Kidney capillary endothelial cell (primary cell): ENCODE measurements around the gene SS18L1.

Experiments used
- DNase-seq: peaks from one replicate; pipeline ENCODE4 v3.0.0-alpha.2; 2018; ENCODE audit warnings: low spot score

SS18L1 gene

DNA sequence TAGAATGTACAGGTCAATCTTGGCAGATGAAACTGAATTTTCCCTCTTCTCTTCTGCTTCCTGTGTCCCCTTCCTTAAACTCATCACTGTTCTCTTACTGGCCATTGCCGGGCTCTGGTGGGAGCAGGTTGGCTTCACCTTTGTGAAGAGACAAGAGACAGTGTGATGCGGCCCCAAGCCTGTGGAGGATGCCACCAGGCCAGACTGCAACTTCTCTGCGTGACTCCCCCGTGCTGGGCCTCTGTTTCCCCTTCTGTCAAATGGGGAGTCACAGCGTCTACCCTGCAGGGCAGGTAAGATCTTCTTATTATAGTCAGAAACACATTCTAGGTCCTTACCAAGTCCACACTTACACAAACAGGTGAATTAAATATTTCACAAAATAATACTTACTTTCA is 23.2 kb upstream of the SS18L1 start:
- no peak for DNase-seq

DNA sequence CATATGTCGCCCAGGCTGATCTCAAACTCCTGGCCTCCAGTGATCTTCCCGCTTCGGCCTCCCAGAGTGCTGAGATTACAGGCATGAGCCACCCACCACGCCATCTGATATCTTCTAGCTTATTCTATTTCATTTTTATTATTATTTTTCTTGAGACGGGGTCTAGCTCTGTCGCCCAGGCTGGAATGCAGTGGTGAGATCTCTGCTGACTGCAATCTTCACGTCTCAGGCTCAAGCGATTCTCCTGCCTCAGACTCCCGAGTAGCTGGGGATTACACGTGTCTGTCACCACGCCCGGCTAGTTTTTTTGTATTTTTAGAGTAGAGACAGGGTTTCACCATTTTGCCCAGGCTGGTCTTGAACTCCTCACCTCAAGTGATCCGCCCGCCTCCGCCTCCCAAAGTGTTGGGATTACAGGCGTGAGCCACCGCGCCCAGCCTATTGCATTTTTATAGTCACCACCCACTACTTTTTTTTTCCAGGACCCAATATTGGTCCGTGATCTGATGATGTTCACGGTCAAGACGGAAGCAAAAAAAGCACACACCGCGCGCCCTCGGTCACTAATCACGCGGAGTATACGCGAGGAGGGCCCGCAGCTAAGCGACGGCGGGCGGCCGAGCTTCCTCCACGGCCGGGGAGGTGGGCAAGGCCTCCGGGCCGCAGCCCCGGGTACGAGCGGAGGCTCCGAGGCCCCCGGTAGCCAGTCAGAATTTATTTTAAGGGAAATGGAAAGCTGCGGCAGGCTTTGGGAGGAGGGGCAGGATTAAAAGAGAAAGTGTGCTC is 22.4 kb upstream of the SS18L1 start:
- no peak for DNase-seq

DNA sequence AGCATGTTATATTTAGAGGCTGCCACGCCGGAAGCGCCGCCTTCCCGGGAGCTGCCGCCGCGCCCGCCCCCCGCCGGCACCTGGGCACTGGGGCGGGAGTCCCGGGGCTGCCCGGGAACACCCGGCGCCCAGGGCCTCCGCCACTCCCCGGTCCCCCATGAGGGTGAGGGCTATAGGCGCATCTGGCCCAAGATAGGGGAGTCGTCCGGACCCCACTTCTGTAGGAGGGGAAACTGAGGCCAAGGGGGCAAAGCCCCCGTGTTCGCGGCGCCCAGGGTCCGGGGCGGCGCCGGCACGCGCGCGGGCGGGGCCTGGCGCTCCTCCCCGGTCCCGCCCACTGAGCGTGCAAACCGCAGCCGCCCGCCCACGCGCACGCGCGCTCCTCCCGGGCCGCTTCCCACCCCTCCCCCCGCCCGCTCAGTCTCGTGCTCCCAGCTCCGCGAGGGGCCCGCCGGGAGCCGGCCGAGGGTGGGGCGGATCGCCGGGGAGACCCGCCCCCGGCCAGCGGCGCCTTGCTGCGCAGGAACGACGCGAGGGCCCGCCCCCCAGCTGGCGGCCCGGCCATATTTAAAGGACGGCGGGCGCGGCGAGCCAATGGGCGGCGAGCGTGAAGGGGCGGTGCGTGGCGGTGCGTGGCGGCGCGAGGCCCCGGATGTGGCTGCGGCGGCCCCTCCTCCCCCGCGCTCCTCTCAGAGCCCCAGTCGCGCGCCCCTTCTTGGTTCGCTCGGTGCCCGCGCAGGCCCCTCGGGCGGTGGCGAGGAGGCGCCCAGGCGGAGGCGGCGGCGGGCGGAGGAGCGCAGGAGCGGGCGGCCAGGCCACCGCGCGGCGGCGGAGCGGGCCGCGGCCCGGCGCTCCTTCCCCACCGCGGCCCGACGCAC is 21.6 kb upstream of the SS18L1 start, which contains the start of gene LSM14B:
TSS of gene LSM14B (plus strand) at position 700 of the 878 bp plus-strand sequence. CDS start 192 bp downstream, outside the sequence.
- peak; percentile 94 for DNase-seq

DNA sequence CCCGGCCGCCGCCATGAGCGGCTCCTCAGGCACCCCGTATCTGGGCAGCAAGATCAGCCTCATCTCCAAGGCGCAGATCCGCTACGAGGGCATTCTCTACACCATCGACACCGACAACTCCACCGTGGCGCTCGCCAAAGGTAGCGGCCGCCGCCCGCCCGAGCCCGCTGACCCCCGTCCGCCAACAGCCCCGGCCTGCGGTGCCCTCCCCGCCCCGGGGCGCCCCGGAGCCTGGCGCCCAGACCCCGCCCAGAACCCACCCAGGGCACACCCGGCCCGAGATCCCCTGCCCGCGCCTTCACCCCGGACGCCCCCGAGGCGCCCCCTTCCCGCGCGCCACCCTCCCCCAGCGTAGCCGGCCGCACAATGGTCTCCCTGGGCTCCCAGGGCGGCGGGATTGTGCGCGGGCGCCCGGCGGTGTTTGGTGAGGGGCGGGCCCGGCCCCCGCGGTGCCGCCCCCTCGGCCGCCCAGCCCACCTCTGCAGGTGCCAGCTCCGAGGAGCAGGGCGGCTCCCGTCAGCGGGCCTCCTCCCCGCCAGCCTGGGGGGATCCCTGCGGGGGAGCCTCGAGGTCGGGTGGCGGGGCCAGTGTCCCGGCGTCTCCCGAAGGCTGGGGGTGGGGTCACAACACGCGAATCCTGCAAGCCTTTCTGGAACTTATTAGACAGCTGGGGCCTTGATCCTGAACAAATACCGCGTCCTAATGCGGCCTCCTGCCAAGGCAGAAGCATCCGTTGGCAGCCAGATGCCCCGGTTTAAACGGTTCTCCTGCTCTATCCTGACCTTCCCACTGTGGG is 20.7 kb upstream of the SS18L1 start:
- DNase-seq = no peak

- peak; percentile 26 for DNase-seq
These were observed 20.0 kb upstream of the SS18L1 start for GRCh38 chr20:62123450-62124118.

DNA sequence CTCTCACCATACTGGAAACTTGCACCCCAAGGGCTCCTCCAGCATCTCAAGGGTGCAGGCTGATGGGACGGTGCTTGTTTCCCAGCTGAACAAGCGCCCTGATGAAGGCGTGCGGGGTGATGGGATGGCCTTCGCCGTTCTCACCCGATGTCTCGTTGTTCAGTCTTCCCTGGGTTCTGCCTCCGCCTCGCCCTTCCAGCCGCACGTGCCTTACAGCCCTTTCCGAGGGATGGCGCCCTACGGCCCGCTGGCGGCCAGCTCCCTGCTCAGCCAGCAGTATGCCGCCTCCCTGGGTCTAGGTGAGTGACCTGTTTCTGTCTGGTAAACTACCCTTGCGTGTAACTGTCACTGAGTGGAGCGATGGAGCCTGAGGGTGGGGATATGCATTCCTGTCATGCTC is 17.4 kb upstream of the SS18L1 start:
- DNase-seq = no peak

GRCh38 chr20:62127799-62128198 is 15.8 kb upstream of the SS18L1 start:
- DNase-seq = no peak

- DNase-seq = no peak
These were observed 15.1 kb upstream of the SS18L1 start for GRCh38 chr20:62128502-62128901.

GRCh38 chr20:62129731-62130531 is 13.6 kb upstream of the SS18L1 start:
- DNase-seq = no peak

GRCh38 chr20:62131560-62132320 is 11.8 kb upstream of the SS18L1 start:
- DNase-seq = no peak

- DNase-seq = no peak
These were observed 11.1 kb upstream of the SS18L1 start for GRCh38 chr20:62132421-62132820.

- no peak for DNase-seq
These were observed 10.3 kb upstream of the SS18L1 start for GRCh38 chr20:62133051-62133845.

DNA sequence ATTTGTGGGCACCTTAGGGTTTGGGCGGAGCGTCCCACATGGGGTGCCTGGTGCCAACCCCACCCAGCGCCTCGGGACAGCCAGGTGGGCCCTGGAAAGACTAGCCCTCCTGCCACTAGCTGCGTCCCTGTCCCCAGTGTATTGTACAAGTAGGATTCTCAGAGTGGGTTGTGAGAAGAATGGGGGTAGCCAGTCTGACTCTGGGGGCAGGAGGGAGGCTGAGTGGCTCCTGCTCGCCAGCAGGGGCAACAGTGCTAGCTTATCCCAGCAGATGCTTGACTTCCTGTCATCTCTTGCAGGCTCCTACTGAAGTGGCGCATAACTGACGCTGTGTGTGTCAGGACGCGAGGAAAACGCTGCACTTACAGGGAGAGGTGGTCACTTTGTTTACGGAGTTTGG is 9.7 kb upstream of the SS18L1 start:
- no peak for DNase-seq

GRCh38 chr20:62134735-62135231 is 8.8 kb upstream of the SS18L1 start:
- DNase-seq = no peak

- DNase-seq = no peak
These were observed 7.8 kb upstream of the SS18L1 start for GRCh38 chr20:62135573-62136266.

- DNase-seq = peak; percentile 48
These were observed 7.1 kb upstream of the SS18L1 start for GRCh38 chr20:62136283-62137091.

DNA sequence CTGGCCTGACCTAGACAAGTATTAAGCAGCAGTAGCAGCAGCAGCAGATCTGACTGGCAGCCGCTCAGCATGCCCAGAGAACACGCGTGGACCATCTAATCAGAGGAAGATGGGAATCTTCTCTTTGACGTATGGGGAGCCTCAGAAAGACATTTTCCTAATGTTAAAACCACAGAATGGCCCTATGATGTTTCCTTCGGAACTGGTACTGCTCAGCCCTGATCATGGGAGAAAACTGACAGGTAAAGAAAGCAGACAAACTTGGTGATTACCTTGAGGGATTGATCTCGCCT is 6.5 kb upstream of the SS18L1 start:
- no peak for DNase-seq
